Gastroesophageal sphincter (tissue), 2 donors: ENCODE measurements around the gene HOXA10.

Experiments
- POLR2A ChIP-seq, 2 donors: fragments of 450-650 bp; IDR thresholded peaks; one replicate each; pipeline ENCODE4 v1.6.1; 2017; ENCODE audit warnings: antibody characterized with exemption in 2 of 2, mild to moderate bottlenecking in 2 of 2, moderate library complexity in 1 of 2
- POLR2AphosphoS5 ChIP-seq: sonication (generic); formaldehyde crosslinking; IDR thresholded peaks from one replicate; pipeline ENCODE4 v1.6.1; 2017; ENCODE audit warnings: antibody characterized with exemption

GRCh38 chr7:27201580-27202017 lies 27.5 kb upstream of the HOXA10 start:
- TF ChIP-seq POLR2AphosphoS5 (no peak), POLR2A (IDR thresholded peaks at IDR 0.05) (no peak)
